Measurements from ENCODE around the gene TRHDE.

Gene TRHDE

GRCh38 chr12:72540811-72541210, 268.6 kb downstream of the TRHDE start:
- Histone ChIP-seq H3K4me2 (ENCODE audit: insufficient read depth, low read length, poor library complexity, severe bottlenecking) (no peak overlapping the region), H2AK5ac (ENCODE audit: low read depth, low read length) (no peak overlapping the region), H3K27ac (replicated peaks; ENCODE audit: low read length) (no peak overlapping the region), H3K18ac (ENCODE audit: low read length) (no peak overlapping the region), H2BK120ac (ENCODE audit: low read depth, low read length) (no peak overlapping the region), H3K4me1 (ENCODE audit: control insufficient read depth in 2 of 2, insufficient read depth in 1 of 2, low read depth in 1 of 2, low read length in 2 of 2) (no peaks in the 10 kb centered on the region), H3K4ac (ENCODE audit: low read length) (no peak overlapping the region), H3K14ac (ENCODE audit: low read length) (no peak overlapping the region), H2AFZ (ENCODE audit: low read length) (no peak overlapping the region), H2BK15ac (ENCODE audit: low read length) (no peak overlapping the region), H2BK12ac (ENCODE audit: low read length) (no peak overlapping the region), H4K8ac (ENCODE audit: low read depth, low read length) (no peak overlapping the region), H3K4me3 (ENCODE audit: low read length in 2 of 2) (no peak overlapping the region), H3K79me1 (ENCODE audit: low read depth, low read length) (no peaks in the 10 kb centered on the region), H3K36me3 (replicated peaks in 1 of 2; ENCODE audit: control insufficient read depth in 2 of 2, insufficient read depth in 2 of 2, low read length in 2 of 2) (no peaks in the 10 kb centered on the region), H2BK5ac (ENCODE audit: low read length) (no peak overlapping the region), H3K27me3 (ENCODE audit: control insufficient read depth in 3 of 3, insufficient read depth in 3 of 3, low read depth in 1 of 3, low read length in 3 of 3) (no peaks in the 10 kb centered on the region), H3K23ac (ENCODE audit: low read depth, low read length, poor library complexity) (no peak overlapping the region), H3K9ac (ENCODE audit: low read depth, low read length, poor library complexity) (no peak overlapping the region), H4K91ac (ENCODE audit: low read depth, low read length, poor library complexity) (no peak overlapping the region), H3K9me3 (replicated peaks in 1 of 2; ENCODE audit: control insufficient read depth in 2 of 2, insufficient read depth in 1 of 2, low read depth in 1 of 2, low read length in 2 of 2) (no peaks in the 10 kb centered on the region)
- DNase-seq (ENCODE audit: low spot score): no peak
- no CpG with 5 or more reads among the region's 1 CpG for WGBS, 2 donors (ENCODE audit: extremely low coverage in 2 of 2, insufficient read length in 2 of 2, insufficient replicate concordance in 1 of 2)

DNA sequence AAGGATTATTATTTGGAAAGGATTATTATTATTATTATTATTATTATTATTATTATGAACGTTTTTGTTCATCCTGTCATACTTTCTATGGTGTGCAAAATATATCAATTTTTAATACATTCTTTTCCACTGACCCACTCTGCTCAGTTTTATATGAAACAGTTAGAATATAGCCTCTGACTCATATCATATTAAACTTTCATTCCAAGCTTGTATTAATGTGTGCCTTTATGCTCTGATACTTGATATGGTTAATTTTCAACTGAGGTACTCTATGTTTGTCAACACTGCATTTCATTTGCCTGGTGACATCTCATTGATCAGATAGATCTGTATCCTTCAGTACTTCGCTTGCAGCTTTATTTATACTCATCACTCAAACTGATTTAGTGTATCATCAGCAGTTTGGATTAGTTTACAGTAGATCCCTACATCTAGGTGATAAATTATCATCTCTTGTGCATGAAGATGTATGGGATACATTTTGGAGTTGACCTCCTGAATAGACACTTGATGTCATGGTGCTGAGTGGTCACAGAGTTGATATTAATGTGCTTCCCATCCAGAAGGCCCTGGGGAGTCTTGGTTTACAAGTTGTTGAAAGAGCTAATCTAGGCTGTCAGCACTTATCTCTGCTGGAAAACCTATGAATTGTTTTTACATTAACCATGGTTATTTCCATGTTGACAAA, 271.8 kb downstream of the TRHDE start:
- H3K36me3 ChIP-seq (replicated peaks in 1 of 2; ENCODE audit: control insufficient read depth in 2 of 2, insufficient read depth in 2 of 2, low read length in 2 of 2): no peaks in the 10 kb centered on the region
- H3K4me1 ChIP-seq (ENCODE audit: control insufficient read depth in 2 of 2, insufficient read depth in 1 of 2, low read depth in 1 of 2, low read length in 2 of 2): no peaks in the 10 kb centered on the region
- H3K4me3 ChIP-seq (ENCODE audit: low read length in 2 of 2): no peak overlapping the region
- H3K18ac ChIP-seq (ENCODE audit: low read length): no peak overlapping the region
- H3K9ac ChIP-seq (ENCODE audit: low read depth, low read length, poor library complexity): no peak overlapping the region
- no peak overlapping the region for H4K91ac ChIP-seq (ENCODE audit: low read depth, low read length, poor library complexity)
- H3K79me1 ChIP-seq (ENCODE audit: low read depth, low read length): no peaks in the 10 kb centered on the region
- no peak overlapping the region for H3K4me2 ChIP-seq (ENCODE audit: insufficient read depth, low read length, poor library complexity, severe bottlenecking)
- H3K4ac ChIP-seq (ENCODE audit: low read length): no peak overlapping the region
- H2AK5ac ChIP-seq (ENCODE audit: low read depth, low read length): no peak overlapping the region
- H2BK120ac ChIP-seq (ENCODE audit: low read depth, low read length): no peak overlapping the region
- H3K23ac ChIP-seq (ENCODE audit: low read depth, low read length, poor library complexity): no peak overlapping the region
- H4K8ac ChIP-seq (ENCODE audit: low read depth, low read length): no peak overlapping the region
- no peaks in the 10 kb centered on the region for H3K9me3 ChIP-seq (replicated peaks in 1 of 2; ENCODE audit: control insufficient read depth in 2 of 2, insufficient read depth in 1 of 2, low read depth in 1 of 2, low read length in 2 of 2)
- no peaks in the 10 kb centered on the region for H3K27me3 ChIP-seq (ENCODE audit: control insufficient read depth in 3 of 3, insufficient read depth in 3 of 3, low read depth in 1 of 3, low read length in 3 of 3)
- no peak for DNase-seq (ENCODE audit: low spot score)
- H2BK12ac ChIP-seq (ENCODE audit: low read length): no peak overlapping the region
- no peak overlapping the region for H2BK15ac ChIP-seq (ENCODE audit: low read length)
- no peak overlapping the region for H2AFZ ChIP-seq (ENCODE audit: low read length)
- H3K14ac ChIP-seq (ENCODE audit: low read length): no peak overlapping the region
- WGBS, 2 donors (ENCODE audit: extremely low coverage in 2 of 2, insufficient read length in 2 of 2, insufficient replicate concordance in 1 of 2): no CpG with 5 or more reads among the region's 2 CpGs
- H2BK5ac ChIP-seq (ENCODE audit: low read length): no peak overlapping the region
- H3K27ac ChIP-seq (replicated peaks; ENCODE audit: low read length): no peak overlapping the region

- no peaks in the 10 kb centered on the region for H3K9me3 ChIP-seq (replicated peaks in 1 of 2; ENCODE audit: control insufficient read depth in 2 of 2, insufficient read depth in 1 of 2, low read depth in 1 of 2, low read length in 2 of 2)
- H3K4me2 ChIP-seq (ENCODE audit: insufficient read depth, low read length, poor library complexity, severe bottlenecking): no peak overlapping the region
- H3K4me3 ChIP-seq (ENCODE audit: low read length in 2 of 2): no peak overlapping the region
- no peak overlapping the region for H2BK120ac ChIP-seq (ENCODE audit: low read depth, low read length)
- no CpG with 5 or more reads among the region's 1 CpG for WGBS, 2 donors (ENCODE audit: extremely low coverage in 2 of 2, insufficient read length in 2 of 2, insufficient replicate concordance in 1 of 2)
- no peaks in the 10 kb centered on the region for H3K36me3 ChIP-seq (replicated peaks in 1 of 2; ENCODE audit: control insufficient read depth in 2 of 2, insufficient read depth in 2 of 2, low read length in 2 of 2)
- no peak overlapping the region for H2BK12ac ChIP-seq (ENCODE audit: low read length)
- H3K4me1 ChIP-seq (ENCODE audit: control insufficient read depth in 2 of 2, insufficient read depth in 1 of 2, low read depth in 1 of 2, low read length in 2 of 2): no peaks in the 10 kb centered on the region
- H2BK15ac ChIP-seq (ENCODE audit: low read length): no peak overlapping the region
- H3K4ac ChIP-seq (ENCODE audit: low read length): no peak overlapping the region
- H3K79me1 ChIP-seq (ENCODE audit: low read depth, low read length): no peaks in the 10 kb centered on the region
- H3K27me3 ChIP-seq (ENCODE audit: control insufficient read depth in 3 of 3, insufficient read depth in 3 of 3, low read depth in 1 of 3, low read length in 3 of 3): no peaks in the 10 kb centered on the region
- no peak overlapping the region for H2BK5ac ChIP-seq (ENCODE audit: low read length)
- H3K9ac ChIP-seq (ENCODE audit: low read depth, low read length, poor library complexity): no peak overlapping the region
- H3K27ac ChIP-seq (replicated peaks; ENCODE audit: low read length): no peak overlapping the region
- H3K23ac ChIP-seq (ENCODE audit: low read depth, low read length, poor library complexity): no peak overlapping the region
- DNase-seq (ENCODE audit: low spot score): no peak
- H3K14ac ChIP-seq (ENCODE audit: low read length): no peak overlapping the region
- no peak overlapping the region for H2AK5ac ChIP-seq (ENCODE audit: low read depth, low read length)
- no peak overlapping the region for H2AFZ ChIP-seq (ENCODE audit: low read length)
- H4K91ac ChIP-seq (ENCODE audit: low read depth, low read length, poor library complexity): no peak overlapping the region
- no peak overlapping the region for H3K18ac ChIP-seq (ENCODE audit: low read length)
- H4K8ac ChIP-seq (ENCODE audit: low read depth, low read length): no peak overlapping the region
These were observed 273.9 kb downstream of the TRHDE start for GRCh38 chr12:72546106-72546505.

DNA sequence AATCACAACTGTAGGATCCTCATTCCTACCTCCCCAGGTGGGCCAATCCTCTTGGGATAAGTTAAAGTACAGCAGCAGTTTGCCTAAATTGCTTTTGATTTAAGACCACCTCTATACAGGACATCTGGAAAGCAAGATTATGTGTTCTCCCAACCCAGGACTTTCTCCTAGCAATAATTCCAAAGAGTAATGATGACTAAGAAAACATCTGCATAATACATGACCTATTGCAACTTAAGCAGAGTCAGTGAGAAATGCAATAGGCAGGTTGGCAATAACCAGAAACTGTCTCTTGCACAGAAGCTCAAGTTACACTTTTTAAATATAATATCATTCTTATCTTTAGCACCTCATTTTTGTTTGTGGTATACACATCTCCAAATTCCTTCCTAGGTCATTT, 275.4 kb downstream of the TRHDE start:
- H2BK15ac ChIP-seq (ENCODE audit: low read length): no peak overlapping the region

More for the DNA sequence above, 275.4 kb downstream of the TRHDE start:
- H3K27me3 ChIP-seq (ENCODE audit: control insufficient read depth in 3 of 3, insufficient read depth in 3 of 3, low read depth in 1 of 3, low read length in 3 of 3): no peaks in the 10 kb centered on the region
- H3K9ac ChIP-seq (ENCODE audit: low read depth, low read length, poor library complexity): no peak overlapping the region
- no peak overlapping the region for H4K91ac ChIP-seq (ENCODE audit: low read depth, low read length, poor library complexity)
- H3K4me2 ChIP-seq (ENCODE audit: insufficient read depth, low read length, poor library complexity, severe bottlenecking): no peak overlapping the region
- no peaks in the 10 kb centered on the region for H3K4me1 ChIP-seq (ENCODE audit: control insufficient read depth in 2 of 2, insufficient read depth in 1 of 2, low read depth in 1 of 2, low read length in 2 of 2)
- no peaks in the 10 kb centered on the region for H3K36me3 ChIP-seq (replicated peaks in 1 of 2; ENCODE audit: control insufficient read depth in 2 of 2, insufficient read depth in 2 of 2, low read length in 2 of 2)
- no peak overlapping the region for H3K4me3 ChIP-seq (ENCODE audit: low read length in 2 of 2)
- no peak overlapping the region for H2AFZ ChIP-seq (ENCODE audit: low read length)
- H3K9me3 ChIP-seq (replicated peaks in 1 of 2; ENCODE audit: control insufficient read depth in 2 of 2, insufficient read depth in 1 of 2, low read depth in 1 of 2, low read length in 2 of 2): no peaks in the 10 kb centered on the region
- no peak overlapping the region for H2AK5ac ChIP-seq (ENCODE audit: low read depth, low read length)
- H2BK12ac ChIP-seq (ENCODE audit: low read length): no peak overlapping the region
- no peak overlapping the region for H3K23ac ChIP-seq (ENCODE audit: low read depth, low read length, poor library complexity)
- no peak overlapping the region for H2BK120ac ChIP-seq (ENCODE audit: low read depth, low read length)
- H3K18ac ChIP-seq (ENCODE audit: low read length): no peak overlapping the region
- H2BK5ac ChIP-seq (ENCODE audit: low read length): no peak overlapping the region
- no peak overlapping the region for H4K8ac ChIP-seq (ENCODE audit: low read depth, low read length)
- H3K27ac ChIP-seq (replicated peaks; ENCODE audit: low read length): no peak overlapping the region
- H3K4ac ChIP-seq (ENCODE audit: low read length): no peak overlapping the region
- no peak overlapping the region for H3K14ac ChIP-seq (ENCODE audit: low read length)
- no peak for DNase-seq (ENCODE audit: low spot score)
- H3K79me1 ChIP-seq (ENCODE audit: low read depth, low read length): no peaks in the 10 kb centered on the region

All from neuronal stem cell (in vitro differentiated cells).